Retinal pigment epithelial cell (primary cell): ENCODE measurements around the gene AOPEP.
A peak's percentile ranks its signal among the peaks of the same experiment; 100 is the strongest.
"Not testable (repeated sequence)": the region's sequence is repeated elsewhere in the genome, so short reads cannot be mapped to it uniquely, and the experiment has no call there.

ENCODE experiments used
- DNase-seq: peaks from one replicate; pipeline ENCODE4 v3.0.0-alpha.2; 2010; ENCODE audit warnings: low read depth
- H3K4me3 ChIP-seq: 2 replicates; pipeline ENCODE4 v1.5.1; 2011; ENCODE audit warnings: mild to moderate bottlenecking, low read length, control low read depth, moderate library complexity
- CTCF ChIP-seq: conservative IDR thresholded peaks from 2 replicates; pipeline ENCODE4 v1.5.1; 2011; ENCODE audit warnings: low read depth, low read length, control low read depth, inconsistent platforms

AOPEP gene

GRCh38 chr9:94936419-94936818, 209.9 kb downstream of the AOPEP start:
- DNase-seq = no peak
- H3K4me3 ChIP-seq = no peak overlapping the region
- TF ChIP-seq CTCF = no peak

- no peak for TF ChIP-seq CTCF
- no peak overlapping the region for H3K4me3 ChIP-seq
- DNase-seq = peak; percentile 43
These were observed 210.9 kb downstream of the AOPEP start for GRCh38 chr9:94937214-94937903.

- no peak for TF ChIP-seq CTCF
- DNase-seq = no peak
- H3K4me3 ChIP-seq = no peak overlapping the region
These were observed 211.9 kb downstream of the AOPEP start for GRCh38 chr9:94938384-94938783.

- not testable (repeated sequence) for H3K4me3 ChIP-seq, DNase-seq
These were observed 213.8 kb downstream of the AOPEP start for GRCh38 chr9:94940296-94940695.

- no peak overlapping the region for H3K4me3 ChIP-seq
- no peak for DNase-seq
- no peak for TF ChIP-seq CTCF
These were observed 214.8 kb downstream of the AOPEP start for GRCh38 chr9:94941211-94941875.

- no peak for DNase-seq
- H3K4me3 ChIP-seq = no peak overlapping the region
- TF ChIP-seq CTCF = no peak
These were observed 218.1 kb downstream of the AOPEP start for GRCh38 chr9:94944626-94945025.

- peak; percentile 16 for DNase-seq
- no peak for TF ChIP-seq CTCF
- H3K4me3 ChIP-seq = no peak overlapping the region
These were observed 219.0 kb downstream of the AOPEP start for GRCh38 chr9:94945197-94946144.
